ENCODE measurements around the gene HOXA10.

HOXA10 gene

DNA sequence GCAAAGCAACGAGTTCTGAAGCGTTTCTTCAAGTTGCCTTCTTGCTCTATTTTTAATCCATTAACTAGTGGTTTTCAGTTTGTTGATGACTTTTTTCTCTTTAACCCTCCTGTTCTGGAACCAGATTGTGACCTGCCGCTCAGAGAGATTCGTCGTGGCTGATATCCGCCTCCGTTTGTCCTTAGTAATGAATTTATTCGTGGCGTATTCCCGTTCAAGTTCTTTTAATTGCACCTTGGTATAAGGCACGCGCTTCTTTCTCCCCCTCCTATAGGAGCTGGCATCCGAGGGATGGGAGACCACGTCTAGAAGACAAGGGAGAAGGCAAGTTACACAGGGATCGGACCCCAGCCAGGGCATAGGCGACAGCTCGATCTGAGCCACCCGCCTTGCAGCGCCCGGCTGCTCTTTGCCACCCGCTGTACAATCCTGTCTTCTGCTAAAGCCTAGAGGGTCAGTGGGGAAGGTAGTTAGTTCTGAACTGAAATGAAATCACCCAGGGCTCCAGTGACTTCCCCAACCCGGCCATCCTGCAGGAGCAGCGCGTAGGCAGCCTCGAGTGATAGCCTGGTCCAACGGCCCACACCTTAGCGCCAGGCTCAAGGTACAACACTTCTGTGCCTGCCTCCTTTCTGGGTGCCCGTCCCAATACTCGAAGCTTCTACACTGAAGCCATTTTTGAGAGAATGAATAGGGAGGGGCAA, 24.2 kb upstream of the HOXA10 start:
- H3K27me3 Mint-ChIP-seq, result peaks cover 62% of the 10 kb centered on the region
- no peak overlapping the region for H3K27ac Mint-ChIP-seq
- peaks cover 37% of the 10 kb centered on the region for H3K4me1 Mint-ChIP-seq (ENCODE audit: low read depth)
- H3K36me3 Mint-ChIP-seq, result no peaks in the 10 kb centered on the region
- no peaks in the 10 kb centered on the region for H3K9me3 Mint-ChIP-seq (ENCODE audit: low read depth)
- peak overlapping the region; percentile 53 for H3K4me3 Mint-ChIP-seq

DNA sequence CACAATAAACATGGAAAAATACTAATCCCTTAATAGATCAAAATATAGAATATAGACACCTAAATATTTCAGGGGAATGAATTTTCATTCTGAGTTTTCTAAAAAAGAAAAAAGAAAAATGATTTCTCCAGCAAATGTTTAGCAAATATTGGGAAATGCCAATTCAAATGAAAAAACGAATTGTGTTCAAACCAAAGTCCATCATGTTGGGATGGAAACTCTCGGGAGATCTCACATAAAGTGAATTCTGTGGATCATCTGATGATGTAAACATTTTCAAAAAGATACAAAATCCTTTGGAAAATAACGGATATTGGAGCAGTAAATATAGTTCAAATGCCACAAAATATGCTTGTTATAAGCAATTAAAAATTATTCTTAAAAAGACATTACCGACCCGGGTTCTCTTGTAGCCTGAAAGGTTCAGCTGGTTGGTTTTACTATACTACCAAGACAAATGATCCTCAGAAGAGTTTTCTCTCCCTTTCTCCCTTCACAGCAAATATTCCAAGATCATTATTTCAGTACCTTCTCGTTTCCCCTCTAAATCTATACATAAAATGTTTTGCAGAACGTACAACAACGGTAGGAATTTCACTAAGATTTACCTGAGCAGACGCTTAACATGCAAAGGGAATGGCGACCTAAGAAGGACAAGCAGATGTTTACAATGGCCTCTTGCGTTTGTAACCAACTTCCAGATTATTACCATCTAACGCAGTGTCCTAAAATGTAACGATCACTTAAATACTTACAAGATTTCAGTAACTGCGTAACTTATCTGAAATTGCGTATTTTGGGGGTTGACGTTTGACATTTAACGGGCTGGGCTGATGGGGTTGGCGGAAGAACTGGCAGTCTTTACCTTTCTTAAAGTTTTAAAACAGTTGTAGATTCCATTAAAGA, 23.3 kb upstream of the HOXA10 start:
- H3K27me3 Mint-ChIP-seq, result peaks cover 57% of the 10 kb centered on the region
- H3K4me3 Mint-ChIP-seq, result no peak overlapping the region
- no peaks in the 10 kb centered on the region for H3K9me3 Mint-ChIP-seq (ENCODE audit: low read depth)
- H3K27ac Mint-ChIP-seq, result no peak overlapping the region
- H3K4me1 Mint-ChIP-seq (ENCODE audit: low read depth), result peaks cover 37% of the 10 kb centered on the region
- no peaks in the 10 kb centered on the region for H3K36me3 Mint-ChIP-seq

DNA sequence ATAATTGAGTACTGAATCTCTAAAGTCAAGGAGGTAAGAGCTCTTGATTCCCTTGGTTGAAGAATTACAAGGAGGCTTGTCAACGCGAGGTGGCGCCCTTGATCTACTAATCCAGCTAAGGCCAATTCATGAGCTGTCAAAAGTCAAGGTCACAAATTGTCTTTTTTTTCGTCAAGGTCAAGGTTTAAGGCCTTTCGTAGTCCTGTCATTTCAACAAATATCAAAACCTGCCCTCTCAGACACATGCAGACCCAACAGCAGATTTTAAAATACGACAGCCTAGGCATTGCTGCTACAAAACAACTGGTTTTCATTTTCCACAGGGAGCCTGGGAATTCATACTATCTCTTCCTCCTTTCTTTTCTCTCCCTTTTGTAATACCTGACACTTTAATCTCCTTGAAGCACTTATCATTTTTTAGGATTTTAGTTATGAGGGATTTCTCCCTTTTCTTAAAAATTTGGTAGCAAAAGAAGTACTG, 22.2 kb upstream of the HOXA10 start:
- H3K4me3 Mint-ChIP-seq, result no peak overlapping the region
- no peaks in the 10 kb centered on the region for H3K9me3 Mint-ChIP-seq (ENCODE audit: low read depth)
- peaks cover 54% of the 10 kb centered on the region for H3K27me3 Mint-ChIP-seq
- no peaks in the 10 kb centered on the region for H3K36me3 Mint-ChIP-seq
- no peak overlapping the region for H3K27ac Mint-ChIP-seq
- H3K4me1 Mint-ChIP-seq (ENCODE audit: low read depth), result peaks cover 32% of the 10 kb centered on the region

DNA sequence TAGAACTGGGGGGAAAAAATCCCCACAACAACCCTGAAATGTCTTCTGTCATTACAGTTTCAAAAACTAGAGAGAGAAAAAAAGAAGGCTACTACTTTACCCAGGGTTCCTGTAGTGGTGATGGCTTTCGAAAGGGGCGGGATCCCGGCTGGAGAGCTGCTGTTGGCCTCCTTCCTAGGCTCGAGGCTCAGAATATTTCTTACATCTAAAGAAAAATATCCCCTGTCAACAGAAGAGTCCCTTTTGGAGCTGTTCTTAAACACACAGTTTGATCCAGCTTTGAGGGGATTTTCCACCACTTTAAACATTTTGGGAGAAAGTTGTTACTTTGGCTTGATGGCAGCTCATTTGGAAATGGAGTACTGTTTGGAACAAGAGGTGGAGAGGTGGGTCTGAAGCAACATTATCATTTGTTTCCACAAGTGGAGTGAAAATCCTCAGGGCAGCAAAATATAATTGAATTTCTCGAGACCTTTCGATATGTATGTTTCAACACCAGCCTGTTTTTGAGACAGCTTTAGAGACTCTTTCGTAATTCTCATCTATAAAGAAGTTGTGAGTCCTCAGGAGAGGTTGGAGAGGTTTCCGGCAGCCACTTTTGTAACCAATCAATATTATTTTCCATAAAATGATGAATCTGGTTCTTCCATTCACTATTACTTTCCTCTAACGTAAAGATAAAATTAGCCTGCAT, 20.7 kb upstream of the HOXA10 start:
- H3K27ac Mint-ChIP-seq, result no peak overlapping the region
- no peaks in the 10 kb centered on the region for H3K9me3 Mint-ChIP-seq (ENCODE audit: low read depth)
- H3K27me3 Mint-ChIP-seq, result peaks cover 57% of the 10 kb centered on the region
- peaks cover 24% of the 10 kb centered on the region for H3K4me1 Mint-ChIP-seq (ENCODE audit: low read depth)
- H3K36me3 Mint-ChIP-seq, result no peaks in the 10 kb centered on the region
- H3K4me3 Mint-ChIP-seq, result no peak overlapping the region

DNA sequence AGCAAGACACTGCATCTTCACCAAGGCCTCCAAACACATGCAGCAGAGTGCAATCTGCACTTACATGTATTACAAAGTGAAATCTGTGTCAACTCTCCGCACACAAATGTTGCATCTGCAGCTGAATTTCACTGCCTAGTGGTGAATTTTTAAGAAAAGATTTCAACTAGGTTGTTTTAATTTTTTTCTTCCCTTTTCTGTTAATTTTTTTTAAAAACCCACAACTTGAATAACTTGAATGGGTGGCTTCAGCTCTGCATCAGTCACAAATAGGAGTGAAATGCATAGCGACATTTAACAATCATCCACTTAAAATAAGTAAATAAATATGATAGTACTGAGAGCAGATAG, 19.9 kb upstream of the HOXA10 start:
- Mint-ChIP-seq H3K27ac (no peak overlapping the region), H3K27me3 (peaks cover 60% of the 10 kb centered on the region), H3K4me3 (peak overlapping the region; percentile 51), H3K36me3 (no peaks in the 10 kb centered on the region), H3K4me1 (ENCODE audit: low read depth) (peaks cover 30% of the 10 kb centered on the region), H3K9me3 (ENCODE audit: low read depth) (no peaks in the 10 kb centered on the region)

DNA sequence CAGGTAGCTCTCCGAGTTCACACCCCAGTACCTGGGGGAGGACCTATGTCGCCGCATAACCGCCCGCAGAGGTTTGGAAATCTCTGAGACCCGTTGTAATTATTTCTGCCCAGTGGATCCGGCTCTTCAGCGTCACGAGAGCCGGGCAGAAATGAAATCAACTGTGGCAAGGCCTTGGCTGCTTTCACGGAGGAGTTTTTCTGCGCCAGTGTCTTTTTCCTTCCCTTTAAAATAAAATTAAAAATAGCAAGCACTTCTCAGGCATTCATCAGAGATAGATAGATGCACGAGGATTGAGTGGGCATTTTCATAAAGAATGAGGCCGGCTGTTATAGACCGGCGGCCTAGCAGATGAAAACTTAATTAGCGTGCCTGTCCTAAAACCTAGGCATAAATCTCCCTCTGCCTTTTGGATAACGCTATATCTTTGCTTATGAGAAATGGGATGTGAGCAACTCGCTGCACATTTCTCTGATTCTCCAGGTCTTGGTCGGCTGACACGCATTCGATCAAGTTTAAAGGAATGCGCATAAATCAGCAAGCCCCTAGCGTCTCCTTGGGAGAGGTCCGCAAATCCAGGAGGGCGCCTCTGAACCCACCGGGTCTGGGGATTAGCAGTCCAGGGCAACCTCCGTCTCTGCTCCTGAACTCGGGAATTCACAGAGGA, 19.3 kb upstream of the HOXA10 start:
- Mint-ChIP-seq H3K27ac (no peak overlapping the region), H3K4me1 (ENCODE audit: low read depth) (peaks cover 33% of the 10 kb centered on the region), H3K36me3 (no peaks in the 10 kb centered on the region), H3K4me3 (peak overlapping the region; percentile 51), H3K27me3 (peaks cover 62% of the 10 kb centered on the region), H3K9me3 (ENCODE audit: low read depth) (no peaks in the 10 kb centered on the region)

DNA sequence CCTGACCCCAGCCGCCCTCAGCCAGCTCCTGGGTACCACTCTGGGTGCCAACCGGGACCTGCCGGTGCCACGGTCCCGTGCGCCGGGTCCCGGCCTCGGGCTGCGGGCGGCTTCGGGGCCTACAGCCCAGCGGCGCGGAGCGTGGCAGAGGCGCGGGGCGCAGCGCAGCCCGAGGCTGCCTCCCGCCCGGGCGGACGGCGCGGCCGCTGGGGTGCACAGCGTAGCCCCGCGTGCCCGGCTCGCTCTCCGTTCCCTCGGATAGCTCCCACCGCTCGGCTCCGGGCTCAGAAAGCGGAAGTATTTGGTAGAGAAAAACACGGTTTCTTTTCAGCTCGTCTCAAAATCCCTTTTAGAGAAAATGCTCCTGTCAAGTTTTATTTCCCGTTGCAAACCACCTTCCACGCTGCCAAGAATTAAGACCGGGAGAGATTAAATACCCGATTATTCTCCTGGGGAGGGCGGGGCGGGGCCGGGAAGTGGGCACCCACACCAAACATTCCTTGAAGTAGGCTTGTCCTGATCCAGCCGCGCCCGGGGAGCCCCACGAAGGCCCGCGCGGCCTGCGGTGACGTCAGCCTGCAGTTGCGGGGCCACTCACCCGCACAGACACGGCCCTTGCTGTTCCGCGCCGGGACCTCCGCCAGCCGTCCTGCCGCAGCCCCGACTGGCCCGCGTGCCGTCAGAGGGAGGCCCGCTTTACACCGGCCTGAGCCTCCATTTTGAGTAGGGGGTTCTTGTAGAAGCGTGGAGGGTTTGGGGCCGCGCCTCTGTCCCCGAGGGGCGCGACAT, 18.6 kb upstream of the HOXA10 start:
- H3K4me1 Mint-ChIP-seq (ENCODE audit: low read depth), result peaks cover 36% of the 10 kb centered on the region
- H3K9me3 Mint-ChIP-seq (ENCODE audit: low read depth), result no peaks in the 10 kb centered on the region
- no peaks in the 10 kb centered on the region for H3K36me3 Mint-ChIP-seq
- peak overlapping the region; percentile 71 for H3K4me3 Mint-ChIP-seq
- H3K27ac Mint-ChIP-seq, result no peak overlapping the region
- peaks cover 58% of the 10 kb centered on the region for H3K27me3 Mint-ChIP-seq

DNA sequence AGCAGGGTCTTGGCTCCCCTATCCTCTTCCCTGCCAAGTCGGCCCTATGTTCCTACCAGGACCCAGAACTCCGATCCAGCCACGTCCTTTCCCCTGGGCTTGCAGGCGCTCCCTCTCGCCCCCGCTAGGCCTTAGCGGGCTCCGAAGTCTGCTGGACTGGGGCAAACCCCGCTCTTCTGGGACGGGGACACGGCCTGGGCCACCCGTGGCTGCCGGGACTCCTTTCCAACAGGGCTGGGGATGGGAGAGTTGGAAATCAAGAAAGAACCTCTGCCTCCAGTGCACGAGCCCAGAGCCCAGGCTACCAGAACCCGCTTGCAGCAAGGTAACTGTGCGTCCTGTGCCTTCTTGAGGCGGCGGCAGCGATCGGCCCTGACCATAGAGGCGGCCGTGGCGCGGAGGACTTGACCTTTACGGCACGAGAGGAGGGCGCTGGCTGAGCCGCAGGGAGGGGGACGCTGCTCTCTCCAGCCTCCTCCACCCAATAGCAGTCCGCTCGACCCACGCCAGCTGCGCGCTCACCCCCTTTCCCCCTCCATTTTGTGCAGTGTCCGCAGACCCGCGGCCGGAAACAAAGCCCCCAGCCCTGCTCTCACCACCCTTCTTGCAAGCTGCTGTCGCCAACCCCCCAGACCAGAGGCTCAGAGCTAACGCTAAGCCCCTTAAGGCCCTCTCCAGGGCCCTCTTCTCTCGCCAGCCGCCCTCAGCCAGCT, 17.9 kb upstream of the HOXA10 start:
- Mint-ChIP-seq H3K9me3 (ENCODE audit: low read depth) (no peaks in the 10 kb centered on the region), H3K27ac (no peak overlapping the region), H3K4me1 (ENCODE audit: low read depth) (peaks cover 42% of the 10 kb centered on the region), H3K4me3 (peak overlapping the region; percentile 65), H3K36me3 (no peaks in the 10 kb centered on the region), H3K27me3 (peaks cover 57% of the 10 kb centered on the region)

DNA sequence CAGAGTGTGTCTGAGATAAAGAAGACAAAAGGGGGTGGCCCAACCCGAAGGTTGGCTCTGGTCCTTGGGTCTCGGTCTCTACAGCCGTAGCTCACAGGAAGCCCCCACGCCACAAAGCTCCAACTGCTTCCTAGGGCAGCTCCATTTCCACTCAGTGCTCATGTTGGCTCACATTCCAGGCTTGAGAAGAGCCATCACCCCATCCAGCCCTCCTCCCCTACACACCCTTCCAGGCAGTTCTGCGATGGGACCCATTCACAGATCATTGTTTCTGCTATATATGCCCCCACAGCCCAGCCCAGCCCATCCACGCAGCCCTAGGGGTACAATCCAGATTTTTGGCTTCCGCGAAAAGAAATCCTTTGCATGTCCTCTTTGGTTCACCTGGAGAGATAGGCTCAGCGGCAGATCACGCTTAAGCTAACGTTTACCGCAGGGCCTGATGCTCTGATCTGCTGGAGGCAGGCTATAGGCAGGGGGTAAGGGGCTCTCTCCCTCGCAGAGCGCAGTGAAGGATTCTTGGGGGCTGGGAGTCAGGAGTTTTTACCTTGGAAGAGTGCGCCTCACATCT, 17.1 kb upstream of the HOXA10 start:
- Mint-ChIP-seq H3K9me3 (ENCODE audit: low read depth) (no peaks in the 10 kb centered on the region), H3K4me3 (peak overlapping the region; percentile 51), H3K4me1 (ENCODE audit: low read depth) (peaks cover 44% of the 10 kb centered on the region), H3K36me3 (no peaks in the 10 kb centered on the region), H3K27me3 (peaks cover 56% of the 10 kb centered on the region), H3K27ac (no peak overlapping the region)

DNA sequence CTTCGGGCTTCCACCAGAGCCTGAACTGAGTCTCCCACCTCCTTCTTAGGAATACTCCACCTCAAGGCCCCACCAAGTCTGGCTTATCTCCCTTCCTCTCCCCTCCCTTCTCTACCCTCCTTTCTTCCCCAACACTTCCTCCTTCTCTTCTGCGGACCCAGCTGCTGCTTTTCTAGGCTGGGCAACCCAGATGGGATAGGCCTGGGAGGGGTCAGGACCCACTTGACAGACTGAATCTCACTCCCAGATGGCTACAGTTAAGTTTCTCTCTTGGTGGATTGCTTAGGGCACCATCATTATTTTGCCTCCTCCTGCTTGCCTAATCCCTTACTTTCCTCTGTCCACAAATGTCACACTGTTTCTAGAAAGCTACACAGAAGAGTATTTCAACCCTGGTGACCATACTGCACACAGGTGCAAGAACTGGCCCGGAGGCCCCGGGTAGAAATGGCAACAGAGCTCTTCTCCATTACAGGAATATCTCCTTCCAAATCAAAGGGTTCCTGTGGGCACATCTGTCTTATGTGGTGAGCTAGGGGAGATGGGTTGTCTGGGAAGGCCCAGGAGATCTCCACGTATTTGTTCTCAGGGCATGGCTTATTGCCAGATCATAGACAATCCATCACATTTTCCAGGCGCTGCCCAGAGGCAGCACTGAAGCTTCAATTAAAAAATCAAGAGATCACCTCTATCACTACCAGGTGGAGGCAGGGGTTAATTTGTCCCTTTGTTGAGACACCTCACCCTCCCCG, 16.1 kb upstream of the HOXA10 start:
- H3K27me3 Mint-ChIP-seq, result peaks cover 57% of the 10 kb centered on the region
- H3K27ac Mint-ChIP-seq, result no peak overlapping the region

DNA sequence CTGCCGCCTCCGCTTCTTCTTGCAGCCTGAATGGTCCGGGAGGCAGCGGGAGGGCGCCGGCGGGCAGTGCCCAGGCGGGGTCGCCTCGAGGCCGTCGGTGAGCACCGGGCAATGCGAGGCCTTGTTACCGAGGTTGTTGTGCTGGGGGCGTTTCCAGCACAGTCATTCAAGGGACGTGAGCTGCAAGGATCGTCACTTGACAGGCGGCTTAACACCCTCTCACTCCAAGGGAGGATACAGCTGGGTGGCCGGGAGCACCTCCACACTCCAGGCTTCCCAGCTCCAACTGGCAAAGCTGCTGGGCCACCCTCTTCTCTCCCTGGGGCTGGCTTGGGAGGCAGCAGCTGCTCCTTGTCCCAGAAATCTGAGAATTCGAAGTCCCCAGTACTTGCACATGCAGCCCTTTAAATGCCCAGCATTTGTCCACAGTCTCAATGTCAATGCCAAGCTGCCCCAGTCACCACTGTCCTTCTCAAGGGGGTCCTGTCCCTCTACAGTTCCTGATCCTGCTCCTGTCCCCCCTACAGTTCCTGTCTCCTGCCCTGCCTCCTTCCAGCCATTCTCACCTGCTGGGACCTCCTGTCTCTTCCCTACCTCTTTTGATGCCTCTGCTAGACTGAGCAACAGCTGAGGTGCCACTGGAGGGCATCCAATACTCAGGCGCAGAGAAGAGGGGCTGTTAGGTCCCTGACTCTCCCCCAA, 15.3 kb upstream of the HOXA10 start:
- no peak overlapping the region for H3K27ac Mint-ChIP-seq

More for the DNA sequence above, 16.1 kb upstream of the HOXA10 start:
- Mint-ChIP-seq H3K4me1 (ENCODE audit: low read depth) (peaks cover 54% of the 10 kb centered on the region), H3K36me3 (no peaks in the 10 kb centered on the region), H3K9me3 (ENCODE audit: low read depth) (no peaks in the 10 kb centered on the region), H3K4me3 (peak overlapping the region; percentile 10)

More for the DNA sequence above, 15.3 kb upstream of the HOXA10 start:
- no peaks in the 10 kb centered on the region for H3K36me3 Mint-ChIP-seq
- peaks cover 56% of the 10 kb centered on the region for H3K27me3 Mint-ChIP-seq
- peaks cover 60% of the 10 kb centered on the region for H3K4me1 Mint-ChIP-seq (ENCODE audit: low read depth)
- H3K9me3 Mint-ChIP-seq (ENCODE audit: low read depth), result no peaks in the 10 kb centered on the region
- peak overlapping the region; percentile 77 for H3K4me3 Mint-ChIP-seq
